Astrocyte (in vitro differentiated cells and primary cell): Measurements from ENCODE around the gene DOP1A. TPM values are rescaled to one million over a fixed set of nuclear protein-coding genes. Genes with fewer than 3 reads are reported as not detected.

ENCODE experiments used
- DNase-seq: peaks from one replicate; pipeline ENCODE4 v3.0.0-alpha.2; 2010; ENCODE audit warnings: low read depth
- FAIRE-seq: peaks from 2 replicates; lab custom pipeline; 2011; peaks lifted over from hg19 to GRCh38; lab: Jason Lieb, UNC
- H2AFZ ChIP-seq: 2 replicates; pipeline ENCODE4 v1.6.0; 2012; ENCODE audit warnings: low read depth, low read length, inconsistent platforms
- H3K27ac ChIP-seq: 2 replicates; pipeline ENCODE4 v1.5.1; 2011; ENCODE audit warnings: low read depth, low read length, inconsistent platforms
- H3K27me3 ChIP-seq: 2 replicates; pipeline ENCODE4 v1.6.0; 2011; ENCODE audit warnings: low read length, inconsistent platforms; ENCODE audit not compliant: insufficient read depth
- H3K36me3 ChIP-seq: 2 replicates; pipeline ENCODE4 v1.5.1; 2011; ENCODE audit warnings: low read length, inconsistent platforms; ENCODE audit not compliant: insufficient read depth
- H3K4me1 ChIP-seq: 2 replicates; pipeline ENCODE4 v1.5.1; 2011; ENCODE audit warnings: low read length, inconsistent platforms; ENCODE audit not compliant: insufficient read depth
- H3K4me2 ChIP-seq: 2 replicates; pipeline ENCODE4 v1.6.0; 2012; ENCODE audit warnings: low read length, inconsistent platforms
- H3K4me3 ChIP-seq: 2 replicates; pipeline ENCODE4 v1.5.1; 2011; ENCODE audit warnings: low read depth, mild to moderate bottlenecking, low read length, inconsistent platforms; ENCODE audit not compliant: insufficient read depth
- H3K79me2 ChIP-seq: 2 replicates; pipeline ENCODE4 v1.6.0; 2012; ENCODE audit warnings: mild to moderate bottlenecking, low read length, inconsistent platforms; ENCODE audit not compliant: insufficient read depth
- H3K9ac ChIP-seq: 2 replicates; pipeline ENCODE4 v1.6.0; 2012; ENCODE audit warnings: mild to moderate bottlenecking, low read length, inconsistent platforms
- H3K9me3 ChIP-seq: 2 replicates; pipeline ENCODE4 v1.5.1; 2012; ENCODE audit warnings: low read depth, mild to moderate bottlenecking, low read length, inconsistent platforms; ENCODE audit not compliant: insufficient read depth
- H4K20me1 ChIP-seq: 2 replicates; pipeline ENCODE4 v1.6.0; 2012; ENCODE audit warnings: low read length, inconsistent platforms; ENCODE audit not compliant: insufficient read depth
- H3K27ac Mint-ChIP-seq: one replicate; pipeline ENCODE4 v1.8.0; 2021; ENCODE audit warnings: mild to moderate bottlenecking, mixed read lengths; ENCODE audit not compliant: unreplicated experiment
- H3K27me3 Mint-ChIP-seq: one replicate; pipeline ENCODE4 v1.8.0; 2021; ENCODE audit warnings: low read depth, mixed read lengths; ENCODE audit not compliant: unreplicated experiment
- H3K36me3 Mint-ChIP-seq: one replicate; pipeline ENCODE4 v1.8.0; 2021; ENCODE audit warnings: low read depth, mixed read lengths; ENCODE audit not compliant: unreplicated experiment
- H3K4me1 Mint-ChIP-seq: one replicate; pipeline ENCODE4 v1.8.0; 2021; ENCODE audit warnings: low read depth, mixed read lengths; ENCODE audit not compliant: unreplicated experiment
- H3K4me3 Mint-ChIP-seq: one replicate; pipeline ENCODE4 v1.8.0; 2021; ENCODE audit warnings: mild to moderate bottlenecking, moderate library complexity, mixed read lengths; ENCODE audit not compliant: unreplicated experiment
- H3K9me3 Mint-ChIP-seq: one replicate; pipeline ENCODE4 v1.8.0; 2021; ENCODE audit warnings: mild to moderate bottlenecking, mixed read lengths; ENCODE audit not compliant: unreplicated experiment
- CTCF ChIP-seq: IDR thresholded peaks from 2 replicates; pipeline ENCODE4 v1.5.1; 2011; ENCODE audit warnings: low read depth, mild to moderate bottlenecking, inconsistent platforms, low read length, moderate library complexity; ENCODE audit not compliant: insufficient read depth
- EZH2 ChIP-seq: IDR thresholded peaks from 2 replicates; pipeline ENCODE4 v1.6.1; 2012; ENCODE audit warnings: mild to moderate bottlenecking, low read length, inconsistent platforms; ENCODE audit not compliant: insufficient read depth
- total RNA-seq: library from RNA; stranded (reverse); gene quantifications from 2 replicates; pipeline ENCODE4 v1.2.1, GENCODE V29; 2021

DOP1A gene
- total RNA-seq, 1 donor from 2014 or later: 14.2 TPM

GRCh38 chr6:83113258-83113657 lies 45.8 kb downstream of the DOP1A start:
- H3K36me3 Mint-ChIP-seq: peaks cover 2% of the 10 kb centered on the region
- no peak overlapping the region for H3K4me3 Mint-ChIP-seq
- Histone ChIP-seq H3K79me2 (no peaks in the 10 kb centered on the region), H3K27me3 (no peaks in the 10 kb centered on the region), H3K36me3 (peaks cover 3% of the 10 kb centered on the region), H2AFZ (no peak overlapping the region), H3K4me2 (peak overlapping the region; percentile 1), H3K9me3 (no peaks in the 10 kb centered on the region), H3K4me3 (no peak overlapping the region), H3K4me1 (no peaks in the 10 kb centered on the region), H3K27ac (no peak overlapping the region), H3K9ac (no peak overlapping the region), H4K20me1 (no peaks in the 10 kb centered on the region)
- no peaks in the 10 kb centered on the region for H3K27me3 Mint-ChIP-seq
- DNase-seq (peak; percentile 56), FAIRE-seq (peak; percentile 26)
- H3K4me1 Mint-ChIP-seq: peaks cover 5% of the 10 kb centered on the region
- H3K9me3 Mint-ChIP-seq: no peaks in the 10 kb centered on the region
- TF ChIP-seq EZH2 (no peak), CTCF (no peak)
- H3K27ac Mint-ChIP-seq: no peak overlapping the region

DNA sequence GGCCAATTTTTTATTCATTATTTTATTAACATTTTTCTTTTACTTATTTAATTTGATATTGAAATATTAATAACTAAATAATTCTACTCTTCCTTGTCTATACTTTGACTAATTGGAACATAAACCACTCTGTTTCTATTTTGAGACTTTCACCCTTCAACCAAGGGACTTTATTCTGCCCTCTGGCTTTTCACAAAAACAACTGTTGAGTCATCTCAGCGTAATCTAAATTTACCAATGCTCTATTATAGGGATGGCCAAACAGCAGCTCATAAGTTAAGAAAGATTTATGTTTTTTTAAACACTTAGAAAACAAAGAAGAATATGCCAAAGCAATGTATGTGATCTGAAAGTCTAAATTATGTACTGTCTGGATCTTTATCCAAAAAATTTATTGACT lies 46.7 kb downstream of the DOP1A start:
- no peak overlapping the region for H3K4me3 ChIP-seq
- Mint-ChIP-seq H3K27me3 (no peaks in the 10 kb centered on the region), H3K4me1 (peaks cover 5% of the 10 kb centered on the region), H3K4me3 (no peak overlapping the region), H3K27ac (no peak overlapping the region), H3K9me3 (no peaks in the 10 kb centered on the region), H3K36me3 (peaks cover 2% of the 10 kb centered on the region)
- no peaks in the 10 kb centered on the region for H3K4me1 ChIP-seq
- no peak overlapping the region for H3K4me2 ChIP-seq
- peaks cover 3% of the 10 kb centered on the region for H3K36me3 ChIP-seq
- H3K9me3 ChIP-seq: no peaks in the 10 kb centered on the region
- H3K27ac ChIP-seq: no peak overlapping the region
- TF ChIP-seq CTCF (no peak), EZH2 (no peak)
- FAIRE-seq (no peak), DNase-seq (peak; percentile 10)
- no peaks in the 10 kb centered on the region for H3K79me2 ChIP-seq
- no peaks in the 10 kb centered on the region for H4K20me1 ChIP-seq
- H2AFZ ChIP-seq: no peak overlapping the region
- H3K9ac ChIP-seq: no peak overlapping the region
- H3K27me3 ChIP-seq: no peaks in the 10 kb centered on the region

DNA sequence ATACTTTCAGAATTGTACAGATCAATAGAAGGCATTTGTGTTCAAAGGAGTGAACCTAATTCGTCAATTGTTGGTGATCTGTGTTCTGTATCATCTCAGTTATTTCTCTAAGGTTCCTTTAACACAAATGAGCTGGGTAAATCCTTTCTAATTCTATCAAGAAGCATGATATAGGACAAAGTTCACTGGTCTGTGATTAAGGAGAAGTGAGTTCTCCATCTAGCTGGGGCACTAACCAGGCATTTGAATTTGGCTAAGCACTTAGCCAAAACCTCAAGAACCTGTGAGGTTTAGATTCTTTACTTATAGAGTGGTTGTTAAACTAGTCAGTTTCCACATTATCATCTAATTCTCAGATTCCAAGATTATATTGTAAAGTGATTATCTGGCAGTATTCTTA lies 50.3 kb downstream of the DOP1A start:
- Histone ChIP-seq H3K27me3 (no peaks in the 10 kb centered on the region), H3K79me2 (no peaks in the 10 kb centered on the region), H3K36me3 (no peaks in the 10 kb centered on the region), H3K4me1 (no peaks in the 10 kb centered on the region), H3K9me3 (no peaks in the 10 kb centered on the region), H2AFZ (no peak overlapping the region), H3K27ac (no peak overlapping the region), H4K20me1 (no peaks in the 10 kb centered on the region), H3K4me3 (no peak overlapping the region), H3K4me2 (no peak overlapping the region), H3K9ac (no peak overlapping the region)
- TF ChIP-seq EZH2 (no peak), CTCF (no peak)
- DNase-seq: no peak
- no peak for FAIRE-seq
- no peaks in the 10 kb centered on the region for H3K9me3 Mint-ChIP-seq
- no peak overlapping the region for H3K27ac Mint-ChIP-seq
- no peaks in the 10 kb centered on the region for H3K36me3 Mint-ChIP-seq
- H3K4me3 Mint-ChIP-seq: no peak overlapping the region
- H3K27me3 Mint-ChIP-seq: no peaks in the 10 kb centered on the region
- H3K4me1 Mint-ChIP-seq: peaks cover 5% of the 10 kb centered on the region
